Amygdala (tissue), 56 donors: ENCODE results near the gene GCNA.

Experiments
- DNase-seq, 56 donors: peaks; one replicate each; lab custom pipeline; 2025; lab: John Stamatoyannopoulos, UW

GCNA gene

GRCh38 chrX:71612256-71612655, 34.0 kb downstream of the GCNA start:
- no peak for DNase-seq

- DNase-seq = no peak
Observed at GRCh38 chrX:71615056-71615455, 36.8 kb downstream of the GCNA start.

GRCh38 chrX:71615954-71616353, 37.7 kb downstream of the GCNA start:
- no peak for DNase-seq

- no peak for DNase-seq
Observed at GRCh38 chrX:71616672-71617529, 38.7 kb downstream of the GCNA start.

- no peak for DNase-seq
Observed at GRCh38 chrX:71617742-71618141, 39.5 kb downstream of the GCNA start.

- DNase-seq = no peak
Observed at GRCh38 chrX:71618303-71618721, 40.1 kb downstream of the GCNA start, which contains the start of gene CXCR3. Gene CXCR3 (minus strand): TSS chrX:71618511. CDS start chrX:71618449, 62 bp downstream.

- DNase-seq = no peak
Observed at GRCh38 chrX:71618787-71619186, 40.5 kb downstream of the GCNA start.

- no peak for DNase-seq
Observed at GRCh38 chrX:71619193-71619592, 41.0 kb downstream of the GCNA start.

GRCh38 chrX:71619986-71620385, 41.7 kb downstream of the GCNA start:
- DNase-seq = no peak

- no peak for DNase-seq
Observed at GRCh38 chrX:71621603-71622002, 43.4 kb downstream of the GCNA start.

GRCh38 chrX:71622032-71622575, 43.9 kb downstream of the GCNA start:
- DNase-seq = no peak

- DNase-seq = peak in 45 of 56 donors; percentile 1 to 72 (median 23)
Observed at GRCh38 chrX:71622576-71623450, 44.6 kb downstream of the GCNA start.

- DNase-seq = no peak
Observed at GRCh38 chrX:71623714-71624113, 45.5 kb downstream of the GCNA start.

- DNase-seq = no peak
Observed at GRCh38 chrX:71625471-71625870, 47.2 kb downstream of the GCNA start.

GRCh38 chrX:71626576-71626975, 48.3 kb downstream of the GCNA start:
- DNase-seq = no peak

GRCh38 chrX:71627588-71628404, 49.6 kb downstream of the GCNA start:
- no peak for DNase-seq

GRCh38 chrX:71629467-71629866, 51.2 kb downstream of the GCNA start:
- no peak for DNase-seq

- DNase-seq = no peak
Observed at GRCh38 chrX:71632923-71633657, 54.9 kb downstream of the GCNA start.

GRCh38 chrX:71634366-71634765, 56.1 kb downstream of the GCNA start:
- DNase-seq = no peak
